Effector memory CD4-positive, alpha-beta T cell (primary cell): Measurements from ENCODE around the gene C11orf21.

Experiments
- DNase-seq, 3 donors: peaks; one replicate each; pipeline ENCODE4 v3.0.0-alpha.2; 2020
- H3K27ac ChIP-seq: 2 replicates; pipeline ENCODE4 v1.7.0; 2013; ENCODE audit warnings: mild to moderate bottlenecking, low read length, moderate library complexity; ENCODE audit not compliant: insufficient read depth, poor library complexity, severe bottlenecking
- H3K27me3 ChIP-seq: replicated peaks from 2 replicates; pipeline ENCODE4 v1.7.0; 2013; ENCODE audit warnings: mild to moderate bottlenecking, low read length; ENCODE audit not compliant: insufficient read depth, control insufficient read depth, poor library complexity, severe bottlenecking
- H3K36me3 ChIP-seq: 2 replicates; pipeline ENCODE4 v1.7.0; 2013; ENCODE audit warnings: mild to moderate bottlenecking, low read length, moderate library complexity; ENCODE audit not compliant: control insufficient read depth, insufficient read depth
- H3K4me1 ChIP-seq: 2 replicates; pipeline ENCODE4 v1.7.0; 2013; ENCODE audit warnings: low read length, mild to moderate bottlenecking; ENCODE audit not compliant: control insufficient read depth, insufficient read depth, poor library complexity, severe bottlenecking
- H3K4me3 ChIP-seq: 2 replicates; pipeline ENCODE4 v1.7.0; 2013; ENCODE audit warnings: low read length, low read depth, mild to moderate bottlenecking; ENCODE audit not compliant: insufficient read depth, poor library complexity, severe bottlenecking
- H3K9me3 ChIP-seq: 2 replicates; pipeline ENCODE4 v1.7.0; 2013; ENCODE audit warnings: mild to moderate bottlenecking, low read length, moderate library complexity; ENCODE audit not compliant: control insufficient read depth

Gene C11orf21

GRCh38 chr11:2309251-2310072, 7.7 kb upstream of the C11orf21 start:
- no peaks in the 10 kb centered on the region for H3K36me3 ChIP-seq
- DNase-seq: no peak
- H3K9me3 ChIP-seq: no peaks in the 10 kb centered on the region
- H3K27ac ChIP-seq: no peak overlapping the region
- no peaks in the 10 kb centered on the region for H3K27me3 ChIP-seq
- H3K4me3 ChIP-seq: no peak overlapping the region
- H3K4me1 ChIP-seq: peaks cover 30% of the 10 kb centered on the region

GRCh38 chr11:2308713-2309112, 7.0 kb upstream of the C11orf21 start:
- Histone ChIP-seq H3K4me3 (no peak overlapping the region), H3K36me3 (no peaks in the 10 kb centered on the region), H3K27ac (no peak overlapping the region), H3K4me1 (peaks cover 38% of the 10 kb centered on the region), H3K27me3 (no peaks in the 10 kb centered on the region), H3K9me3 (no peaks in the 10 kb centered on the region)
- DNase-seq: no peak

GRCh38 chr11:2307501-2308331, 6.0 kb upstream of the C11orf21 start:
- no peak overlapping the region for H3K4me3 ChIP-seq
- H3K27ac ChIP-seq: no peak overlapping the region
- H3K9me3 ChIP-seq: no peaks in the 10 kb centered on the region
- no peaks in the 10 kb centered on the region for H3K36me3 ChIP-seq
- H3K4me1 ChIP-seq: peaks cover 48% of the 10 kb centered on the region
- DNase-seq: no peak
- no peaks in the 10 kb centered on the region for H3K27me3 ChIP-seq

GRCh38 chr11:2306877-2307500, 5.3 kb upstream of the C11orf21 start:
- no peak overlapping the region for H3K27ac ChIP-seq
- H3K27me3 ChIP-seq: no peaks in the 10 kb centered on the region
- no peak for DNase-seq
- no peak overlapping the region for H3K4me3 ChIP-seq
- peaks cover 55% of the 10 kb centered on the region for H3K4me1 ChIP-seq
- no peaks in the 10 kb centered on the region for H3K36me3 ChIP-seq
- H3K9me3 ChIP-seq: no peaks in the 10 kb centered on the region

- H3K36me3 ChIP-seq: no peaks in the 10 kb centered on the region
- H3K9me3 ChIP-seq: no peaks in the 10 kb centered on the region
- H3K4me1 ChIP-seq: peaks cover 61% of the 10 kb centered on the region
- no peaks in the 10 kb centered on the region for H3K27me3 ChIP-seq
- H3K27ac ChIP-seq: peak overlapping the region; percentile 53
- H3K4me3 ChIP-seq: peak overlapping the region; percentile 38
- no peak for DNase-seq
Observed at GRCh38 chr11:2306452-2306823, 4.7 kb upstream of the C11orf21 start.

- H3K4me1 ChIP-seq: peaks cover 66% of the 10 kb centered on the region
- peak overlapping the region; percentile 38 for H3K4me3 ChIP-seq
- no peaks in the 10 kb centered on the region for H3K27me3 ChIP-seq
Observed at GRCh38 chr11:2305788-2306451, 4.2 kb upstream of the C11orf21 start.

GRCh38 chr11:2305140-2305778, 3.5 kb upstream of the C11orf21 start:
- H3K27me3 ChIP-seq: no peaks in the 10 kb centered on the region
- DNase-seq: peak; percentile 58 to 76 (median 61)
- no peaks in the 10 kb centered on the region for H3K9me3 ChIP-seq
- H3K36me3 ChIP-seq: no peaks in the 10 kb centered on the region
- peak overlapping the region; percentile 18 for H3K27ac ChIP-seq
- H3K4me1 ChIP-seq: peaks cover 72% of the 10 kb centered on the region
- peak overlapping the region; percentile 38 for H3K4me3 ChIP-seq

More at GRCh38 chr11:2305788-2306451, 4.2 kb upstream of the C11orf21 start:
- H3K27ac ChIP-seq: peak overlapping the region; percentile 53
- H3K36me3 ChIP-seq: no peaks in the 10 kb centered on the region
- DNase-seq: no peak
- H3K9me3 ChIP-seq: no peaks in the 10 kb centered on the region

GRCh38 chr11:2304506-2305139, 2.9 kb upstream of the C11orf21 start:
- Histone ChIP-seq H3K4me3 (no peak overlapping the region), H3K27me3 (no peaks in the 10 kb centered on the region), H3K9me3 (no peaks in the 10 kb centered on the region), H3K36me3 (no peaks in the 10 kb centered on the region), H3K4me1 (peaks cover 75% of the 10 kb centered on the region), H3K27ac (peak overlapping the region; percentile 5)
- no peak for DNase-seq
